ENCODE data around the gene TMEM121B. TPM values are rescaled to one million over a fixed set of nuclear protein-coding genes. Genes with fewer than 3 reads are reported as not detected.
"Not testable (repeated sequence)": the region's sequence is repeated elsewhere in the genome, so short reads cannot be mapped to it uniquely, and the experiment has no call there.

TMEM121B gene
- total RNA-seq, 3 donors from 2014 or later = 0.44 to 0.48 TPM; not detected in 1

DNA sequence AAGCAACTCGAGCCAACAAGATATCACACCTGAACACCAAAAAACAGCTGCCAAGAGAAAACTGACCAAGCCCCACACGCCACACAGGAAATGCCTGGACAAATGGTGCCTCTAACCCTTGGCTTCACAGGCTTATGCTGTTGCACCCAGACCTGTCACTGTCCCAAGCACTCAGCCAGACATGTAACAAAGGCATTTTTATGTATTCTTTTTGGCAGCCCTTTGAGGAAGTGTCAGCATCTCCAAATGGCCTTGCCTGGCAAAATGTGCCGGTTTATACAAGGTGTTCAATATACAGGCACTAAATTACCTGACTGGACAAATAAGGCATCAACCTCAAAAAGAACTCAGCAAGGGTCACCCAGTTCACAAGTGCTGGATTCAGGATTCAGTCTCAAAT is 31.8 kb upstream of the TMEM121B start:
- peak in 1 of 2 donors; percentile 46 for DNase-seq (ENCODE audit: low spot score in 2 of 2)

DNA sequence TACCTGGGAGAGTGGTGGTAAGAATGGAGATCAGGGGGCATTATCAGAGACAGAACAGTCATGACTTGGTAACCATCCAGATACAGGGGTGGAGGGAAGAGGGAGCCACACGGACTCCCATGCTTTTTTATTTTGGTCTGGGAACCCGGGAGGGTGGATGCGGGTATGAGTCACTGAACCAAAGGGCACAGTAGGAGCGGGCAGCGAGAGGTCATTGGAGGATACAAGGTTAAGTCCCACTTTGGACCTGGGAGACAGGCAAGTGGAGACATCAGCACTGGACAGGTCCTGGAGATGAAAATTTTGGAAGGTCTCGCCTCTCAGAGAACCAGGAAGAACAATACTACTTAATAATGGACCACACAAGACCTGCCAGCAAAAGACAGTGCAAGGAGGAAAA is 31.2 kb upstream of the TMEM121B start:
- H3K27ac ChIP-seq = peak overlapping the region; percentile 61 to 64
- DNase-seq (ENCODE audit: low spot score in 2 of 2) = no peak
- no peaks in the 10 kb centered on the region for H3K36me3 ChIP-seq
- H3K27me3 ChIP-seq = no peaks in the 10 kb centered on the region
- intact Hi-C loops (cut with DNase I; ENCODE audit: low total_unique reads) = no loop called here
- TF ChIP-seq POLR2A (IDR thresholded peaks at IDR 0.05) (no peak), POLR2AphosphoS5 (IDR thresholded peaks at IDR 0.05) (no peak), CTCF (IDR thresholded peaks at IDR 0.05) (no peak)
- no peaks in the 10 kb centered on the region for H3K4me1 ChIP-seq
- no peaks in the 10 kb centered on the region for H3K9me3 ChIP-seq
- no peak overlapping the region for H3K4me3 ChIP-seq

More for the DNA sequence above, 31.8 kb upstream of the TMEM121B start:
- Histone ChIP-seq H3K4me3 (no peak overlapping the region), H3K9me3 (no peaks in the 10 kb centered on the region), H3K4me1 (no peaks in the 10 kb centered on the region), H3K27ac (peak overlapping the region; percentile 61 to 64), H3K36me3 (no peaks in the 10 kb centered on the region), H3K27me3 (no peaks in the 10 kb centered on the region)
- intact Hi-C loops (cut with DNase I; ENCODE audit: low total_unique reads) = no loop called here
- peak in 1 of 3 donors; percentile 16 for TF ChIP-seq POLR2AphosphoS5 (IDR thresholded peaks at IDR 0.05)
- no peak for TF ChIP-seq POLR2A (IDR thresholded peaks at IDR 0.05)

DNA sequence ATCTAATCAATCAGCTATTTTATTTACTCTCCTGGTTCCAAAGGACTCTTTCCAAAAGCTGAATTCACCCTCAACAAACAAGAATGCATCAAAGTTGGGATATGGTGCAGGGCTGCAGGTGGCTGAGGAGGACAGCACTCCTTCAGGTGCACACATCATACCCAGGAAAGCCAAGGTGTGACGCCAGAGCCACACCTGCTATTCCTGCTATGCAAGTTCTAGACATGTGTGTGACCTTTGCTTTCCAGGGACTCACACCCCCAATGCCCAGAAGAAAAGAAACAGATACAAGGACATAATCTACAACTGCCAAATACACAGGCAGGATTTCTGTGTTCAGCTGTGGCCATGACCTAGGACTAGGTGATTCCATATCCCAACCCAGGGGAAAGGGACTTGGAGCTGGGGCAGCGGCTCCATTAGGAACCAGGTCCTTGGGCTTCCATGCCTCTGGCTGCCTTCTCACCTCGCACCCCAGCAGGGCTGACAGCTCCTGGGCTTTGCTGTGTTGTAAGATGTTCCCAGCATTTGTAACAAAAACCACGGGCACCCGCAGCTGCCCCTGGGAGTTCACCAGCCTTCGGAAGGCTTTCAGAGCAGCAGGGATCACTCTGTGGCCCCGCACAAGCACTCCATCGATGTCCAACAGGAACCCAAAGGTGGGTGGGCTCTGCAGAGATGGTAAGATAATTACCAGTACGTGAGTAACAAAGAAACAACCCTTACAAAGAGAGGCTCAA is 28.1 kb upstream of the TMEM121B start:
- TF ChIP-seq CTCF (IDR thresholded peaks at IDR 0.05) (no peak), POLR2A (IDR thresholded peaks at IDR 0.05) (no peak), POLR2AphosphoS5 (IDR thresholded peaks at IDR 0.05) (no peak)
- Histone ChIP-seq H3K4me1 (no peaks in the 10 kb centered on the region), H3K36me3 (no peaks in the 10 kb centered on the region), H3K27me3 (no peaks in the 10 kb centered on the region), H3K27ac (no peak overlapping the region), H3K4me3 (no peak overlapping the region), H3K9me3 (no peaks in the 10 kb centered on the region)
- intact Hi-C loops (cut with DNase I; ENCODE audit: low total_unique reads) = no loop called here
- DNase-seq (ENCODE audit: low spot score in 2 of 2) = no peak

DNA sequence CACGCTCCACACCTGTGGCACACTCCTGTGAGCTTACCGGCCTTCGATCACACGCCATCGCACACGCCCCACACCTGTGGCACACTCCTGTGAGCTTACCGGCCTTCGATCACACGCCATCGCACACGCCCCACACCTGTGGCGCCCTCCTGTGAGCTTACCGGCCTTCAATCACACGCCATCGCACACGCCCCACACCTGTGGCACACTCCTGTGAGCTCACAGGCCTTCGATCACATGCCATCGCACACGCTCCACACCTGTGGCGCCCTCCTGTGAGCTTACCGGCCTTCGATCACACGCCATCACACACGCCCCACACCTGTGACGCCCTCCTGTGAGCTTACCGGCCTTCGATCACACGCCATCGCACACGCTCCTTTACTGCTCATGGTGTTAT is 26.3 kb upstream of the TMEM121B start:
- H3K27ac ChIP-seq; H3K27me3 ChIP-seq; H3K4me1 ChIP-seq; H3K9me3 ChIP-seq; intact Hi-C loops (cut with DNase I; ENCODE audit: low total_unique reads); H3K4me3 ChIP-seq; DNase-seq (ENCODE audit: low spot score in 2 of 2); H3K36me3 ChIP-seq: not testable (repeated sequence)

GRCh38 chr22:17145021-17145680 is 24.0 kb upstream of the TMEM121B start:
- no peaks in the 10 kb centered on the region for H3K27me3 ChIP-seq
- intact Hi-C loops (cut with DNase I; ENCODE audit: low total_unique reads) = no loop called here
- peaks cover 6% of the 10 kb centered on the region for H3K36me3 ChIP-seq
- H3K27ac ChIP-seq = no peak overlapping the region
- no peak overlapping the region for H3K4me3 ChIP-seq
- no peak for TF ChIP-seq POLR2AphosphoS5 (IDR thresholded peaks at IDR 0.05)
- no peak for TF ChIP-seq POLR2A (IDR thresholded peaks at IDR 0.05)
- no peak for TF ChIP-seq CTCF (IDR thresholded peaks at IDR 0.05)
- H3K4me1 ChIP-seq = no peaks in the 10 kb centered on the region
- H3K9me3 ChIP-seq = no peaks in the 10 kb centered on the region
- DNase-seq (ENCODE audit: low spot score in 2 of 2) = no peak

DNA sequence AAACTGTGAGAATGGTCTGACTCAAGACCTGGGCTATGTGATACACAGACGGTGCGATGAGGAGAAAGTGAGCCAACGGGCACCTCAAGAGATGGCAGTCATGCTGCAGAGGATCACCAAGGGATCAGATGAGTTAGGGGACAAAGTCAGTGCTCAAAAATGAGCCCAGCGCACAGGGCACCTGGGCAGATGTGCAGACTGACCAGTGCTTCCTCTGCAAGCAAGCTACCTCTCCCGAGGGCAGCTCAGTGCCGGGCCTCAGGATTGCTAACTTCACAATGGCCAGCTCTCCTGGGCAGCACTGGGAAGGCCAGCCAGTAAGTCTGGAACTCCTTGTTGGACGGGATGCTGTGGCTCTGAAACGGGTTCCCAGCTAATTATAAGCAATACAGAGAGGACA is 22.7 kb upstream of the TMEM121B start:
- H3K4me3 ChIP-seq = no peak overlapping the region
- peaks cover 6% of the 10 kb centered on the region for H3K36me3 ChIP-seq
- intact Hi-C loops (cut with DNase I; ENCODE audit: low total_unique reads) = no loop called here

More for the DNA sequence above, 22.7 kb upstream of the TMEM121B start:
- no peaks in the 10 kb centered on the region for H3K27me3 ChIP-seq
- H3K27ac ChIP-seq = no peak overlapping the region
- TF ChIP-seq POLR2A (IDR thresholded peaks at IDR 0.05) = no peak
- no peaks in the 10 kb centered on the region for H3K4me1 ChIP-seq
- no peak for DNase-seq (ENCODE audit: low spot score in 2 of 2)
- H3K9me3 ChIP-seq = no peaks in the 10 kb centered on the region

Data from breast epithelium (tissue), 4 donors.